ENCODE results near the gene NLRC3.
A peak's percentile ranks its signal among the peaks of the same experiment; 100 is the strongest.

NLRC3 gene

GRCh38 chr16:3583303-3584038 lies 6.3 kb upstream of the NLRC3 start:
- Histone ChIP-seq H3K4me3 (ENCODE audit: insufficient read length, low read depth) (no peak overlapping the region), H3K27me3 (ENCODE audit: insufficient read depth, insufficient read length) (no peaks in the 10 kb centered on the region), H3K4me1 (ENCODE audit: insufficient read depth, insufficient read length) (peaks cover 22% of the 10 kb centered on the region), H3K9ac (ENCODE audit: insufficient read length, low read depth) (no peak overlapping the region), H3K36me3 (ENCODE audit: insufficient read depth, insufficient read length, low read length) (peaks cover 50% of the 10 kb centered on the region), H3K9me3 (ENCODE audit: insufficient read depth, low read length) (no peaks in the 10 kb centered on the region)
- no peak for DNase-seq (ENCODE audit: low read depth, low spot score)
- TF ChIP-seq SUZ12 (IDR thresholded peaks at IDR 0.05; ENCODE audit: extremely low read depth, insufficient read depth, insufficient read length) (no peak), ZNF274 (IDR thresholded peaks at IDR 0.05; ENCODE audit: low read depth, low read length) (no peak), YY1 (IDR thresholded peaks at IDR 0.05; ENCODE audit: insufficient read depth, insufficient read length) (no peak)

- Histone ChIP-seq H3K9me3 (ENCODE audit: insufficient read depth, low read length) (no peaks in the 10 kb centered on the region), H3K4me1 (ENCODE audit: insufficient read depth, insufficient read length) (peaks cover 22% of the 10 kb centered on the region), H3K4me3 (ENCODE audit: insufficient read length, low read depth) (no peak overlapping the region), H3K36me3 (ENCODE audit: insufficient read depth, insufficient read length, low read length) (peaks cover 44% of the 10 kb centered on the region), H3K9ac (ENCODE audit: insufficient read length, low read depth) (peak overlapping the region; percentile 11), H3K27me3 (ENCODE audit: insufficient read depth, insufficient read length) (no peaks in the 10 kb centered on the region)
- no peak for DNase-seq (ENCODE audit: low read depth, low spot score)
- TF ChIP-seq SUZ12 (IDR thresholded peaks at IDR 0.05; ENCODE audit: extremely low read depth, insufficient read depth, insufficient read length): no peak
- no peak for TF ChIP-seq ZNF274 (IDR thresholded peaks at IDR 0.05; ENCODE audit: low read depth, low read length)
- no peak for TF ChIP-seq YY1 (IDR thresholded peaks at IDR 0.05; ENCODE audit: insufficient read depth, insufficient read length)
Observed at GRCh38 chr16:3582276-3583165, 5.3 kb upstream of the NLRC3 start.

- peaks cover 44% of the 10 kb centered on the region for H3K36me3 ChIP-seq (ENCODE audit: insufficient read depth, insufficient read length, low read length)
- no peak for DNase-seq (ENCODE audit: low read depth, low spot score)
- H3K4me1 ChIP-seq (ENCODE audit: insufficient read depth, insufficient read length): peaks cover 22% of the 10 kb centered on the region
- TF ChIP-seq YY1 (IDR thresholded peaks at IDR 0.05; ENCODE audit: insufficient read depth, insufficient read length) (no peak), ZNF274 (IDR thresholded peaks at IDR 0.05; ENCODE audit: low read depth, low read length) (no peak), SUZ12 (IDR thresholded peaks at IDR 0.05; ENCODE audit: extremely low read depth, insufficient read depth, insufficient read length) (no peak)
- no peaks in the 10 kb centered on the region for H3K9me3 ChIP-seq (ENCODE audit: insufficient read depth, low read length)
- no peak overlapping the region for H3K9ac ChIP-seq (ENCODE audit: insufficient read length, low read depth)
- no peak overlapping the region for H3K4me3 ChIP-seq (ENCODE audit: insufficient read length, low read depth)
- no peaks in the 10 kb centered on the region for H3K27me3 ChIP-seq (ENCODE audit: insufficient read depth, insufficient read length)
Observed at GRCh38 chr16:3581392-3581791, 4.2 kb upstream of the NLRC3 start.

- Histone ChIP-seq H3K9ac (ENCODE audit: insufficient read length, low read depth) (no peak overlapping the region), H3K4me3 (ENCODE audit: insufficient read length, low read depth) (no peak overlapping the region), H3K27me3 (ENCODE audit: insufficient read depth, insufficient read length) (no peaks in the 10 kb centered on the region), H3K4me1 (ENCODE audit: insufficient read depth, insufficient read length) (peaks cover 24% of the 10 kb centered on the region), H3K36me3 (ENCODE audit: insufficient read depth, insufficient read length, low read length) (peaks cover 40% of the 10 kb centered on the region), H3K9me3 (ENCODE audit: insufficient read depth, low read length) (no peaks in the 10 kb centered on the region)
- no peak for DNase-seq (ENCODE audit: low read depth, low spot score)
- TF ChIP-seq ZNF274 (IDR thresholded peaks at IDR 0.05; ENCODE audit: low read depth, low read length) (no peak), YY1 (IDR thresholded peaks at IDR 0.05; ENCODE audit: insufficient read depth, insufficient read length) (no peak)
Observed at GRCh38 chr16:3580686-3581085, 3.5 kb upstream of the NLRC3 start.

- H3K4me1 ChIP-seq (ENCODE audit: insufficient read depth, insufficient read length): peaks cover 28% of the 10 kb centered on the region
- TF ChIP-seq YY1 (IDR thresholded peaks at IDR 0.05; ENCODE audit: insufficient read depth, insufficient read length): no peak
- no peak for TF ChIP-seq SUZ12 (IDR thresholded peaks at IDR 0.05; ENCODE audit: extremely low read depth, insufficient read depth, insufficient read length)
- TF ChIP-seq ZNF274 (IDR thresholded peaks at IDR 0.05; ENCODE audit: low read depth, low read length): no peak
- H3K36me3 ChIP-seq (ENCODE audit: insufficient read depth, insufficient read length, low read length): peaks cover 39% of the 10 kb centered on the region
- peak overlapping the region; percentile 45 for H3K9ac ChIP-seq (ENCODE audit: insufficient read length, low read depth)
- DNase-seq (ENCODE audit: low read depth, low spot score): no peak
- no peaks in the 10 kb centered on the region for H3K9me3 ChIP-seq (ENCODE audit: insufficient read depth, low read length)
- H3K27me3 ChIP-seq (ENCODE audit: insufficient read depth, insufficient read length): no peaks in the 10 kb centered on the region
- H3K4me3 ChIP-seq (ENCODE audit: insufficient read length, low read depth): no peak overlapping the region
Observed at GRCh38 chr16:3580251-3580651, 3.0 kb upstream of the NLRC3 start.

- Histone ChIP-seq H3K9ac (ENCODE audit: insufficient read length, low read depth) (peak overlapping the region; percentile 45), H3K4me1 (ENCODE audit: insufficient read depth, insufficient read length) (peaks cover 28% of the 10 kb centered on the region), H3K27me3 (ENCODE audit: insufficient read depth, insufficient read length) (no peaks in the 10 kb centered on the region), H3K4me3 (ENCODE audit: insufficient read length, low read depth) (no peak overlapping the region), H3K36me3 (ENCODE audit: insufficient read depth, insufficient read length, low read length) (peaks cover 37% of the 10 kb centered on the region), H3K9me3 (ENCODE audit: insufficient read depth, low read length) (no peaks in the 10 kb centered on the region)
- no peak for DNase-seq (ENCODE audit: low read depth, low spot score)
- no peak for TF ChIP-seq ZNF274 (IDR thresholded peaks at IDR 0.05; ENCODE audit: low read depth, low read length)
- no peak for TF ChIP-seq YY1 (IDR thresholded peaks at IDR 0.05; ENCODE audit: insufficient read depth, insufficient read length)
- no peak for TF ChIP-seq SUZ12 (IDR thresholded peaks at IDR 0.05; ENCODE audit: extremely low read depth, insufficient read depth, insufficient read length)
Observed at GRCh38 chr16:3579776-3580175, 2.6 kb upstream of the NLRC3 start.
